Endothelial cell of hepatic sinusoid (primary cell): ENCODE results near the gene DPH1.

Experiments used
- in situ Hi-C: cut with HindIII; loops from 2 replicates; pipeline ENCODE4 v1.10.0; 2017; ENCODE audit warnings: low sequenced_read_pairs

Gene DPH1

DNA sequence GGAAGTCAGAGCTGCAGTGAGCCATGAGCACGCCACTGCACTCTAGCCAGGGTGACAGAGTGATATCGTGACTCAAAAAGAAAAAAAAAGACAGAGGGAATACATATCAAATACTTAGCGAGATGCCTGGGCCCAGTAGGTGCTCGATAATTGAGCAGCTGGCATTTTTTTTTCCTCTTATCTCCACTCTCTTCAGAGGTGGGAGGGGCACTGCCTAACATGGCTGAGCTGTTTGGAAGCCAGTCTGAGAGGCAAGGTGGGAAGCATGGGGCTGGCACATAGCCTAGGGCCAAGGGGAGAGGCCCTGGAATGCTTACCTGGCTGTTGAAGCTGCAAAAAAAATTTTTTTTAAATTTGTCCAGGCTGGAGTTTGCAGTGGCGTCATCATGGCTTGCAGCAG lies 63.4 kb downstream of the DPH1 start:
- in situ Hi-C loops: no loop called here
